Gastrocnemius medialis (tissue), 4 donors: Measurements from ENCODE around the gene MAFB. TPM values are rescaled to one million over a fixed set of nuclear protein-coding genes. Genes with fewer than 3 reads are reported as not detected.
"Not testable (repeated sequence)": the region's sequence is repeated elsewhere in the genome, so short reads cannot be mapped to it uniquely, and the experiment has no call there.

Experiments used
- ATAC-seq, 2 donors: fragments of 150-250 bp; one replicate each; pipeline ENCODE4 v1.9.1; 2016
- DNase-seq, 2 donors: peaks; one replicate each; pipeline ENCODE4 v3.0.0-alpha.2; 2019
- H3K27ac ChIP-seq, 4 donors: fragments of 200-600 bp; sonication (generic); 1 replicate in 1 of 4; 2 replicates in 3 of 4; pipeline ENCODE4 v1.5.1; 2016 to 2018; ENCODE audit warnings: mild to moderate bottlenecking in 2 of 4, moderate library complexity in 1 of 4
- H3K27me3 ChIP-seq, 3 donors: fragments of 200-600 bp; sonication (generic) in 2 of 3; 1 replicate in 1 of 3; 2 replicates in 2 of 3; pipeline versions ENCODE4 v1.5.1 to v1.6.0; 2016 to 2019; ENCODE audit warnings: mild to moderate bottlenecking in 1 of 3, moderate library complexity in 1 of 3
- H3K36me3 ChIP-seq, 2 donors: fragments of 200-600 bp; sonication (generic) in 1 of 2; one replicate each; pipeline ENCODE4 v1.5.1; 2017 to 2018
- H3K4me1 ChIP-seq, 2 donors: fragments of 200-600 bp; sonication (generic) in 1 of 2; one replicate each; pipeline ENCODE4 v1.5.1; 2016 to 2017; ENCODE audit warnings: mild to moderate bottlenecking in 2 of 2
- H3K4me3 ChIP-seq, 4 donors: fragments of 200-600 bp; sonication (generic) in 3 of 4; 1 replicate in 1 of 4; 2 replicates in 3 of 4; pipeline ENCODE4 v1.5.1; 2016 to 2019; ENCODE audit warnings: mild to moderate bottlenecking in 2 of 4
- H3K9me3 ChIP-seq, 3 donors: fragments of 200-600 bp; sonication (generic) in 2 of 3; 1 replicate in 1 of 3; 2 replicates in 2 of 3; pipeline ENCODE4 v1.5.1; 2016 to 2019
- CTCF ChIP-seq, 5 experiments: fragments of 450-650 bp in 3 of 5; fragments of 200-600 bp in 2 of 5; sonication (generic) in 2 of 5; IDR thresholded peaks in 4 of 5; conservative IDR thresholded peaks in 1 of 5; 1 replicate in 4 of 5; 2 replicates in 1 of 5; pipeline ENCODE4 v1.5.1; 2016 to 2019; ENCODE audit warnings: antibody characterized with exemption in 5 of 5, mild to moderate bottlenecking in 3 of 5, moderate library complexity in 3 of 5
- POLR2A ChIP-seq, 2 donors: fragments of 450-650 bp; IDR thresholded peaks; one replicate each; pipeline ENCODE4 v1.6.1; 2017; ENCODE audit warnings: antibody characterized with exemption in 2 of 2, mild to moderate bottlenecking in 2 of 2, moderate library complexity in 2 of 2
- in situ Hi-C, 4 donors: fragments of 200-750 bp; cut with MboI; loops; one replicate each; pipeline versions ENCODE4 v1.15.0 to v1.8.0; 2017; ENCODE audit warnings: low sequenced_read_pairs in 4 of 4
- intact Hi-C: fragments of 100-400 bp; cut with DNase I; formaldehyde crosslinking; loops from one replicate; pipeline ENCODE4 v1.15.1; 2023; ENCODE audit warnings: low total_unique reads
- total RNA-seq, 4 donors: library from RNA; depleted of rRNA; stranded (reverse); fragments of >200 nt; gene quantifications; one replicate each; pipeline versions ENCODE4 v1.1.0 to v1.2.3, GENCODE V29; 2016

Gene MAFB
- total RNA-seq = 10 to 100 TPM; 15.4 to 24.9 (median 18.6) TPM

- intact Hi-C loops = loop anchor here (1.0 to 5.0 kb wide), 3 partner anchors 237 to 703 kb away; no protein-coding TSS in a partner anchor
- peaks cover 22% of the 10 kb centered on the region in 2 donors for H3K4me1 ChIP-seq
- no peaks in the 10 kb centered on the region for H3K9me3 ChIP-seq
- in situ Hi-C loops = loop anchor here (25.0 kb wide), 4 partner anchors 402 to 802 kb away; no protein-coding TSS in a partner anchor
- peak within 1 kb of the TSS; percentile 91 to 99 (median 96) for H3K27ac ChIP-seq
- H3K27me3 ChIP-seq = peaks cover 12 to 25% (median 24%) of the 10 kb centered on the region in 3 donors
- peak within 1 kb of the TSS; percentile 69 to 98 (median 80) for H3K4me3 ChIP-seq
- DNase-seq = peak; percentile 86 to 94
- H3K36me3 ChIP-seq = no peaks in the 10 kb centered on the region
- ATAC-seq = peak; percentile 62 to 65
- TF ChIP-seq CTCF (IDR thresholded peaks at IDR 0.05 in 4 of 5, conservative IDR thresholded peaks at IDR 0.05 in 1 of 5) = peak in 1 of 5 experiments; percentile 12
- TF ChIP-seq POLR2A (IDR thresholded peaks at IDR 0.05) = peak; percentile 100
Measured at GRCh38 chr20:40689100-40689942, at the start of gene MAFB. MAFB (minus strand) TSS chr20:40689236; CDS start chr20:40688850, 386 bp downstream.

GRCh38 chr20:40736468-40736867, 47.4 kb upstream of the MAFB start:
- in situ Hi-C loops = loop anchor here in 1 of 4 donors (5.0 kb wide), 1 partner anchor 211 kb away; no protein-coding TSS in a partner anchor
- H3K9me3 ChIP-seq, ATAC-seq, H3K36me3 ChIP-seq, DNase-seq, H3K4me1 ChIP-seq, intact Hi-C loops, H3K27ac ChIP-seq, H3K27me3 ChIP-seq, H3K4me3 ChIP-seq: not testable (repeated sequence)

GRCh38 chr20:40728996-40729395, 40.0 kb upstream of the MAFB start:
- Histone ChIP-seq H3K9me3 (no peaks in the 10 kb centered on the region), H3K4me3 (no peak overlapping the region), H3K4me1 (peaks cover 0 to 4% of the 10 kb centered on the region in 2 donors), H3K36me3 (no peaks in the 10 kb centered on the region), H3K27ac (no peak overlapping the region), H3K27me3 (no peaks in the 10 kb centered on the region)
- ATAC-seq (no peak), DNase-seq (no peak)
- in situ Hi-C loops = no loop called here
- intact Hi-C loops = no loop called here
- TF ChIP-seq POLR2A (IDR thresholded peaks at IDR 0.05) = no peak
- no peak for TF ChIP-seq CTCF (IDR thresholded peaks at IDR 0.05 in 4 of 5, conservative IDR thresholded peaks at IDR 0.05 in 1 of 5)

- peaks cover 0 to 4% of the 10 kb centered on the region in 2 donors for H3K4me1 ChIP-seq
- intact Hi-C loops (no loop called here), in situ Hi-C loops (no loop called here)
- TF ChIP-seq CTCF (IDR thresholded peaks at IDR 0.05 in 4 of 5, conservative IDR thresholded peaks at IDR 0.05 in 1 of 5) (no peak), POLR2A (IDR thresholded peaks at IDR 0.05) (no peak)
- no peak overlapping the region for H3K27ac ChIP-seq
- H3K9me3 ChIP-seq = no peaks in the 10 kb centered on the region
- no peaks in the 10 kb centered on the region for H3K27me3 ChIP-seq
- no peak for ATAC-seq
- H3K4me3 ChIP-seq = no peak overlapping the region
- no peak for DNase-seq
- no peaks in the 10 kb centered on the region for H3K36me3 ChIP-seq
Measured at GRCh38 chr20:40728470-40728869, 39.4 kb upstream of the MAFB start.

GRCh38 chr20:40727960-40728359, 38.9 kb upstream of the MAFB start:
- intact Hi-C loops = no loop called here
- TF ChIP-seq CTCF (IDR thresholded peaks at IDR 0.05 in 4 of 5, conservative IDR thresholded peaks at IDR 0.05 in 1 of 5) (no peak), POLR2A (IDR thresholded peaks at IDR 0.05) (no peak)
- Histone ChIP-seq H3K36me3 (no peaks in the 10 kb centered on the region), H3K4me1 (peaks cover 0 to 4% of the 10 kb centered on the region in 2 donors), H3K27ac (no peak overlapping the region), H3K4me3 (no peak overlapping the region), H3K9me3 (no peaks in the 10 kb centered on the region), H3K27me3 (no peaks in the 10 kb centered on the region)
- in situ Hi-C loops = no loop called here
- ATAC-seq (no peak), DNase-seq (no peak)
